H1 (cell line): ENCODE measurements around the gene R3HDM2. TPM values are rescaled to one million over a fixed set of nuclear protein-coding genes. Genes with fewer than 3 reads are reported as not detected.

Experiments
- BACH1 ChIP-seq: IDR thresholded peaks from 2 replicates; pipeline ENCODE4 v1.6.1; 2012; ENCODE audit warnings: low read length, improper control_type of control experiment
- CEBPB ChIP-seq: IDR thresholded peaks from 2 replicates; pipeline ENCODE4 v1.6.1; 2012; ENCODE audit warnings: low read depth, low read length
- CHD2 ChIP-seq: IDR thresholded peaks from 2 replicates; pipeline ENCODE4 v1.6.1; 2012; ENCODE audit warnings: low read length, improper control_type of control experiment
- E2F6 ChIP-seq: IDR thresholded peaks from 2 replicates; pipeline ENCODE4 v1.6.1; 2012; ENCODE audit warnings: inconsistent platforms
- GABPA ChIP-seq: IDR thresholded peaks from 2 replicates; pipeline ENCODE4 v1.6.1; 2011; ENCODE audit warnings: mild to moderate bottlenecking, low read length, moderate library complexity, borderline replicate concordance; ENCODE audit not compliant: insufficient read depth
- KDM1A ChIP-seq: fragments of 200-600, 300-600 bp; sonication (generic); IDR thresholded peaks from 2 replicates; pipeline ENCODE4 v1.7.1; 2016; ENCODE audit warnings: mild to moderate bottlenecking, low read length, borderline replicate concordance
- KDM4A ChIP-seq: IDR thresholded peaks from one replicate; pipeline ENCODE4 v1.7.1; 2012; ENCODE audit warnings: low read depth, mild to moderate bottlenecking, moderate library complexity, low read length, inconsistent platforms; ENCODE audit not compliant: severe bottlenecking
- MAFK ChIP-seq: IDR thresholded peaks from 2 replicates; pipeline ENCODE4 v1.6.1; 2012; ENCODE audit warnings: low read depth, mild to moderate bottlenecking, improper control_type of control experiment, low read length
- MAX ChIP-seq: IDR thresholded peaks from 2 replicates; pipeline ENCODE4 v1.6.1; 2012; ENCODE audit warnings: inconsistent platforms
- PHF8 ChIP-seq: fragments of 200-600 bp; sonication (generic); conservative IDR thresholded peaks from 2 replicates; pipeline ENCODE4 v1.7.1; 2012; ENCODE audit warnings: low read depth, mild to moderate bottlenecking, inconsistent platforms, low read length, moderate library complexity
- POLR2AphosphoS5 ChIP-seq: IDR thresholded peaks from 2 replicates; pipeline ENCODE4 v1.6.1; 2011; ENCODE audit warnings: low read depth, low read length
- RAD21 ChIP-seq, 2 experiments: IDR thresholded peaks in 1 of 2; conservative IDR thresholded peaks in 1 of 2; 2 replicates each; pipeline ENCODE4 v1.6.1; 2011; ENCODE audit warnings: low read depth in 2 of 2, low read length in 2 of 2, improper control_type of control experiment in 1 of 2, inconsistent platforms in 1 of 2, mild to moderate bottlenecking in 1 of 2, moderate library complexity in 1 of 2
- SAP30 ChIP-seq: fragments of 300-600 bp; sonication (generic); IDR thresholded peaks from 2 replicates; pipeline ENCODE4 v1.7.1; 2012; ENCODE audit warnings: low read length, moderate library complexity, mild to moderate bottlenecking, inconsistent platforms; ENCODE audit not compliant: insufficient read depth, insufficient replicate concordance
- SIRT6 ChIP-seq: IDR thresholded peaks from one replicate; pipeline ENCODE4 v1.7.1; 2012; ENCODE audit warnings: low read length, inconsistent platforms
- SIX5 ChIP-seq: IDR thresholded peaks from 2 replicates; pipeline ENCODE4 v1.6.1; 2011; ENCODE audit warnings: mild to moderate bottlenecking, low read depth, low read length
- TAF1 ChIP-seq: IDR thresholded peaks from 2 replicates; pipeline ENCODE4 v1.6.1; 2011; ENCODE audit warnings: mild to moderate bottlenecking, low read depth, low read length
- TAF7 ChIP-seq: optimal IDR thresholded peaks from 2 replicates; pipeline ENCODE3; 2011; ENCODE audit warnings: low read depth, mild to moderate bottlenecking, inconsistent platforms, low read length, moderate library complexity, borderline replicate concordance
- TBP ChIP-seq: IDR thresholded peaks from 2 replicates; pipeline ENCODE4 v1.6.1; 2011; ENCODE audit warnings: low read depth, low read length, improper control_type of control experiment
- TCF12 ChIP-seq: IDR thresholded peaks from 2 replicates; pipeline ENCODE4 v1.6.1; 2011; ENCODE audit warnings: low read depth, mild to moderate bottlenecking, low read length
- ZNF274 ChIP-seq: IDR thresholded peaks from 2 replicates; pipeline ENCODE4 v1.7.0; 2012; ENCODE audit warnings: low read length, borderline replicate concordance; ENCODE audit errors: extremely low read depth
- polyA plus RNA-seq, 7 experiments: library from polyadenylated mRNA; depleted of rRNA in 3 of 7; stranded (reverse) in 5 of 7; unstranded in 2 of 7; fragments of >200 nt in 5 of 7; fragments of 200-250 nt in 2 of 7; gene quantifications; 1 replicate in 5 of 7; 2 replicates in 1 of 7; 4 replicates in 1 of 7; pipeline versions ENCODE4 v1.2.1 to v1.2.3, GENCODE V29; 2011 to 2013; ENCODE audit warnings: missing spikeins in 2 of 7, mixed read lengths in 2 of 7
- total RNA-seq: library from RNA; stranded (reverse); fragmentation: NEBNext Ultra II Directional; extraction: Animal tissue kit (Norgen Biotek cat#: 25700); gene quantifications from 2 replicates; pipeline ENCODE4 v1.2.1, GENCODE V29; 2021
- TF ChIP-seq, protein P1 (sequence below): IDR thresholded peaks from 2 replicates; pipeline ENCODE4 v1.6.1; 2012; ENCODE audit warnings: low read length, inconsistent platforms

The R3HDM2 gene
- total and polyA plus RNA-seq, 2 of the 8 experiments (the other 6 are each of a cell fraction or from before 2014, with no cell fraction given) = 25.6 to 27.0 TPM

DNA sequence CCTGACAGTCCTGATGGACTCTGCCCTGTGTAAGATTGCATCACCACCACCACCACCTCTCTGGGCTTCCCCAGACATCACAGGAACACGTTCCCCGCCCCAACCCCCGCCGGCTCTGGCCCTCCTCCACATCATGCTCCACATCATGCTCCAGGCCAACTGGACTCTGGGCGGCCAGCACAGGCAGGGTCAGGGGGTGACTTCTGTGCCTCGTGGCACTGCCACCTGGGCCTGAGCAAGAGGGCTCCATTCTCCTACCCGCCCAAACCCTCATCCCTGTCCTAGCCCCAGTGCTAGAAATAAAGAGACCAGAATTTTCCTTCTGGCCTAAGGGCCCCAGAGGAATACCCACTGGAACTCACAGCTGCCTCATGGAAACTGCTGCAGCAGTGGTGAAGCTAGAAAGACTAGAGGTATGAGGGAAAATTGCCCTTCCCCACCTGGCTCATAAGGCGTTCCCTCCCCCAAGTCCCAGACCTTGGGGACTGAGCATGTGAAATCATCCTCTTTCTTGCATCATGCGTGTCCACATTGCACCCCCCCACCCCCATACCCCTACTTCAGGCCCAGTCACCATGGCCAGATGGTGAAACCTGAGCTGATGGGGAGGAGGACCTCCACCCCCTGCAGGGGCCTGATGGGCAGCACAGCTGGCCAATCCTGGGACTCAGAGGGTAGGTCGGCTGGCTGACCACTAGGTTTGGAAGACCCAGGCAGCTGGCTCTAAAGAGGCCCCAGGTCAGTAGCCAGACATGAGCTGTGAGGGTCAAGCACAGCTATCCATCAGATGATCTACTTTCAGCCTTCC is 23.9 kb upstream of the R3HDM2 start, which contains the start of gene INHBE (continued):
- TF ChIP-seq E2F6 = peak; percentile 30; the same call in 1 of the 2 replicates
- peak; percentile 86 for TF ChIP-seq MAX
- TF ChIP-seq TAF7 = peak; percentile 49
- no peak for TF ChIP-seq RAD21 (IDR thresholded peaks at IDR 0.05 in 1 of 2, conservative IDR thresholded peaks at IDR 0.05 in 1 of 2; ENCODE audit: low read depth in 2 of 2, low read length in 2 of 2)
- no peak for TF ChIP-seq KDM4A
- 0 out of 2 replicates have a peak, but pooled peaks have one; percentile 7 for TF ChIP-seq MAFK
- TF ChIP-seq BACH1 = no peak
- 0 out of 2 replicates have a peak, but pooled peaks have one; percentile 1 for TF ChIP-seq PHF8
- TF ChIP-seq CHD2 = peak; percentile 84
- TF ChIP-seq TAF1 = peak; percentile 72
- 0 out of 2 replicates have a peak, but pooled peaks have one; percentile 26 for TF ChIP-seq SIX5
- peak; percentile 92 for TF ChIP-seq TCF12
- TF ChIP-seq SIRT6 = no peak
- TF ChIP-seq POLR2AphosphoS5 = peak; percentile 57; the same call in 1 of the 2 replicates
- TF ChIP-seq SAP30 = no peak
- TF ChIP-seq, protein P1, sequence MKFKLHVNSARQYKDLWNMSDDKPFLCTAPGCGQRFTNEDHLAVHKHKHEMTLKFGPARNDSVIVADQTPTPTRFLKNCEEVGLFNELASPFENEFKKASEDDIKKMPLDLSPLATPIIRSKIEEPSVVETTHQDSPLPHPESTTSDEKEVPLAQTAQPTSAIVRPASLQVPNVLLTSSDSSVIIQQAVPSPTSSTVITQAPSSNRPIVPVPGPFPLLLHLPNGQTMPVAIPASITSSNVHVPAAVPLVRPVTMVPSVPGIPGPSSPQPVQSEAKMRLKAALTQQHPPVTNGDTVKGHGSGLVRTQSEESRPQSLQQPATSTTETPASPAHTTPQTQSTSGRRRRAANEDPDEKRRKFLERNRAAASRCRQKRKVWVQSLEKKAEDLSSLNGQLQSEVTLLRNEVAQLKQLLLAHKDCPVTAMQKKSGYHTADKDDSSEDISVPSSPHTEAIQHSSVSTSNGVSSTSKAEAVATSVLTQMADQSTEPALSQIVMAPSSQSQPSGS = 0 out of 2 replicates have a peak, but pooled peaks have one; percentile 64
- TF ChIP-seq CEBPB = peak; percentile 98
- TF ChIP-seq ZNF274 = no peak
- TF ChIP-seq TBP = peak; percentile 50; the same call in 1 of the 2 replicates
- no peak for TF ChIP-seq GABPA
- TF ChIP-seq KDM1A = no peak
